ENCODE measurements around the gene C16orf87. TPM values are rescaled to one million over a fixed set of nuclear protein-coding genes. Genes with fewer than 3 reads are reported as not detected.

C16orf87 gene
- total RNA-seq, 4 donors from 2014 or later, result 4.9 to 12.6 (median 6.8) TPM

GRCh38 chr16:46777804-46778203, 53.2 kb downstream of the C16orf87 start:
- no peaks in the 10 kb centered on the region for H3K9me3 ChIP-seq
- no peaks in the 10 kb centered on the region for H3K27me3 ChIP-seq
- no peak for TF ChIP-seq POLR2AphosphoS5 (IDR thresholded peaks at IDR 0.05)
- TF ChIP-seq EP300 (IDR thresholded peaks at IDR 0.05), result no peak
- TF ChIP-seq POLR2A (IDR thresholded peaks at IDR 0.05), result no peak
- no peak for TF ChIP-seq CTCF (IDR thresholded peaks at IDR 0.05)
- peak in 1 of 2 donors; percentile 53 for DNase-seq (ENCODE audit: low spot score in 2 of 2)
- H3K4me3 ChIP-seq, result no peak overlapping the region
- H3K4me1 ChIP-seq, result no peaks in the 10 kb centered on the region
- no peaks in the 10 kb centered on the region for H3K36me3 ChIP-seq
- H3K27ac ChIP-seq, result no peak overlapping the region
- WGBS, result 44% methylated on average over 3 of the region's 12 CpGs

- H3K27ac ChIP-seq, result no peak overlapping the region
- H3K4me3 ChIP-seq, result no peak overlapping the region
- no peaks in the 10 kb centered on the region for H3K9me3 ChIP-seq
- WGBS, result 84% methylated on average over 4 of the region's 4 CpGs
- H3K4me1 ChIP-seq, result no peaks in the 10 kb centered on the region
- no peaks in the 10 kb centered on the region for H3K36me3 ChIP-seq
- no peak for TF ChIP-seq CTCF (IDR thresholded peaks at IDR 0.05)
- TF ChIP-seq EP300 (IDR thresholded peaks at IDR 0.05), result no peak
- no peak for TF ChIP-seq POLR2A (IDR thresholded peaks at IDR 0.05)
- no peak for TF ChIP-seq POLR2AphosphoS5 (IDR thresholded peaks at IDR 0.05)
- no peaks in the 10 kb centered on the region for H3K27me3 ChIP-seq
- DNase-seq (ENCODE audit: low spot score in 2 of 2), result peak in 1 of 2 donors; percentile 4
Measured at GRCh38 chr16:46775214-46775613, 55.8 kb downstream of the C16orf87 start.

GRCh38 chr16:46774743-46775177, 56.2 kb downstream of the C16orf87 start:
- whole genome bisulfite sequencing, result 81% methylated on average over 3 of the region's 3 CpGs
- Histone ChIP-seq H3K27ac (no peak overlapping the region), H3K4me1 (no peaks in the 10 kb centered on the region), H3K9me3 (no peaks in the 10 kb centered on the region), H3K4me3 (no peak overlapping the region), H3K27me3 (no peaks in the 10 kb centered on the region), H3K36me3 (no peaks in the 10 kb centered on the region)
- no peak for TF ChIP-seq POLR2A (IDR thresholded peaks at IDR 0.05)
- no peak for TF ChIP-seq CTCF (IDR thresholded peaks at IDR 0.05)
- TF ChIP-seq POLR2AphosphoS5 (IDR thresholded peaks at IDR 0.05), result no peak
- no peak for TF ChIP-seq EP300 (IDR thresholded peaks at IDR 0.05)
- no peak for DNase-seq (ENCODE audit: low spot score in 2 of 2)

GRCh38 chr16:46772463-46772862, 58.5 kb downstream of the C16orf87 start:
- DNase-seq (ENCODE audit: low spot score in 2 of 2), result peak in 1 of 2 donors; percentile 7
- H3K4me3 ChIP-seq, result no peak overlapping the region
- no peaks in the 10 kb centered on the region for H3K4me1 ChIP-seq
- TF ChIP-seq POLR2AphosphoS5 (IDR thresholded peaks at IDR 0.05), result no peak
- TF ChIP-seq CTCF (IDR thresholded peaks at IDR 0.05), result no peak
- TF ChIP-seq EP300 (IDR thresholded peaks at IDR 0.05), result no peak
- no peak for TF ChIP-seq POLR2A (IDR thresholded peaks at IDR 0.05)
- H3K27me3 ChIP-seq, result no peaks in the 10 kb centered on the region
- no peak overlapping the region for H3K27ac ChIP-seq
- no peaks in the 10 kb centered on the region for H3K9me3 ChIP-seq
- H3K36me3 ChIP-seq, result no peaks in the 10 kb centered on the region
- WGBS, result 58% methylated on average over 4 of the region's 4 CpGs

GRCh38 chr16:46768809-46769208, 62.2 kb downstream of the C16orf87 start:
- TF ChIP-seq EP300 (IDR thresholded peaks at IDR 0.05), result no peak
- no peak for TF ChIP-seq POLR2A (IDR thresholded peaks at IDR 0.05)
- TF ChIP-seq POLR2AphosphoS5 (IDR thresholded peaks at IDR 0.05), result no peak
- TF ChIP-seq CTCF (IDR thresholded peaks at IDR 0.05), result no peak
- Histone ChIP-seq H3K4me1 (no peaks in the 10 kb centered on the region), H3K36me3 (no peaks in the 10 kb centered on the region), H3K9me3 (no peaks in the 10 kb centered on the region), H3K27me3 (no peaks in the 10 kb centered on the region), H3K27ac (no peak overlapping the region), H3K4me3 (no peak overlapping the region)
- 87% methylated on average over 8 of the region's 8 CpGs for WGBS
- DNase-seq (ENCODE audit: low spot score in 2 of 2), result no peak
